ENCODE data around the gene MTRF1L. TPM values are rescaled to one million over a fixed set of nuclear protein-coding genes. Genes with fewer than 3 reads are reported as not detected.

The MTRF1L gene
- polyA plus RNA-seq, 1 of the 3 experiments (the other 2 are of a cell fraction) = 7.7 TPM

DNA sequence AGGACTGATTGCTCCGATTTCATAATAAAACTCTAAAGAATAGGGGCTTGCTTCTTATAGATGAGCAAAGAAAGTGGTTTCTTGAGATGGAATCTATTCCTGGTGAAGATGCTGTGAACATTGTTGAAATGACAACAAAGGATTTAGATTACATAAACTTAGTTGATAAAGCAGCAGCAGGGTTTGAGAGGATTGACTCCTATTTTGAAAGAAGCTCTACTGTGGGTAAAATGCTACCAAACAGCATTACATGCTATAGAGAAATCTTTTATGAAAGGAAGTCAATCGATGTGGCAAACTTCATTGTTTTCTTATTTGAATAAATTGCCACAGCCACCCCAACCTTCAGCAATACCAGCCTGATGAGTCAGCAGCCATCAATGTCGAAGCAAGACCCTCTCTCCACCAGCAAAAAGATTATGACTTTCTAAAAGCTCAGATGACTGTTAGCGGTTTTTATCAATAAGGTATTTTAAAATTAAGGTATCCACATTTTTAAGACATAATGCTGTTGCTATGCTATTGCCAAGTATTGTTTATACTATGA, 12.7 kb upstream of the MTRF1L start (continued):
- TF ChIP-seq, protein P1, sequence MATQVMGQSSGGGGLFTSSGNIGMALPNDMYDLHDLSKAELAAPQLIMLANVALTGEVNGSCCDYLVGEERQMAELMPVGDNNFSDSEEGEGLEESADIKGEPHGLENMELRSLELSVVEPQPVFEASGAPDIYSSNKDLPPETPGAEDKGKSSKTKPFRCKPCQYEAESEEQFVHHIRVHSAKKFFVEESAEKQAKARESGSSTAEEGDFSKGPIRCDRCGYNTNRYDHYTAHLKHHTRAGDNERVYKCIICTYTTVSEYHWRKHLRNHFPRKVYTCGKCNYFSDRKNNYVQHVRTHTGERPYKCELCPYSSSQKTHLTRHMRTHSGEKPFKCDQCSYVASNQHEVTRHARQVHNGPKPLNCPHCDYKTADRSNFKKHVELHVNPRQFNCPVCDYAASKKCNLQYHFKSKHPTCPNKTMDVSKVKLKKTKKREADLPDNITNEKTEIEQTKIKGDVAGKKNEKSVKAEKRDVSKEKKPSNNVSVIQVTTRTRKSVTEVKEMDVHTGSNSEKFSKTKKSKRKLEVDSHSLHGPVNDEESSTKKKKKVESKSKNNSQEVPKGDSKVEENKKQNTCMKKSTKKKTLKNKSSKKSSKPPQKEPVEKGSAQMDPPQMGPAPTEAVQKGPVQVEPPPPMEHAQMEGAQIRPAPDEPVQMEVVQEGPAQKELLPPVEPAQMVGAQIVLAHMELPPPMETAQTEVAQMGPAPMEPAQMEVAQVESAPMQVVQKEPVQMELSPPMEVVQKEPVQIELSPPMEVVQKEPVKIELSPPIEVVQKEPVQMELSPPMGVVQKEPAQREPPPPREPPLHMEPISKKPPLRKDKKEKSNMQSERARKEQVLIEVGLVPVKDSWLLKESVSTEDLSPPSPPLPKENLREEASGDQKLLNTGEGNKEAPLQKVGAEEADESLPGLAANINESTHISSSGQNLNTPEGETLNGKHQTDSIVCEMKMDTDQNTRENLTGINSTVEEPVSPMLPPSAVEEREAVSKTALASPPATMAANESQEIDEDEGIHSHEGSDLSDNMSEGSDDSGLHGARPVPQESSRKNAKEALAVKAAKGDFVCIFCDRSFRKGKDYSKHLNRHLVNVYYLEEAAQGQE (IDR thresholded peaks at IDR 0.05; ENCODE audit: low read depth, low read length) = no peak
- TF ChIP-seq FOXJ3 (CRISPR knock-in tag; IDR thresholded peaks at IDR 0.05) = no peak
- no peak for TF ChIP-seq RAD21 (IDR thresholded peaks at IDR 0.05; ENCODE audit: low read length)
- TF ChIP-seq NRF1 (IDR thresholded peaks at IDR 0.05; ENCODE audit: low read depth, low read length) = no peak
- TF ChIP-seq, protein P2, sequence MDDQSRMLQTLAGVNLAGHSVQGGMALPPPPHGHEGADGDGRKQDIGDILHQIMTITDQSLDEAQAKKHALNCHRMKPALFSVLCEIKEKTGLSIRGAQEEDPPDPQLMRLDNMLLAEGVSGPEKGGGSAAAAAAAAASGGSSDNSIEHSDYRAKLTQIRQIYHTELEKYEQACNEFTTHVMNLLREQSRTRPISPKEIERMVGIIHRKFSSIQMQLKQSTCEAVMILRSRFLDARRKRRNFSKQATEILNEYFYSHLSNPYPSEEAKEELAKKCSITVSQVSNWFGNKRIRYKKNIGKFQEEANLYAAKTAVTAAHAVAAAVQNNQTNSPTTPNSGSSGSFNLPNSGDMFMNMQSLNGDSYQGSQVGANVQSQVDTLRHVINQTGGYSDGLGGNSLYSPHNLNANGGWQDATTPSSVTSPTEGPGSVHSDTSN (IDR thresholded peaks at IDR 0.05) = no peak

DNA sequence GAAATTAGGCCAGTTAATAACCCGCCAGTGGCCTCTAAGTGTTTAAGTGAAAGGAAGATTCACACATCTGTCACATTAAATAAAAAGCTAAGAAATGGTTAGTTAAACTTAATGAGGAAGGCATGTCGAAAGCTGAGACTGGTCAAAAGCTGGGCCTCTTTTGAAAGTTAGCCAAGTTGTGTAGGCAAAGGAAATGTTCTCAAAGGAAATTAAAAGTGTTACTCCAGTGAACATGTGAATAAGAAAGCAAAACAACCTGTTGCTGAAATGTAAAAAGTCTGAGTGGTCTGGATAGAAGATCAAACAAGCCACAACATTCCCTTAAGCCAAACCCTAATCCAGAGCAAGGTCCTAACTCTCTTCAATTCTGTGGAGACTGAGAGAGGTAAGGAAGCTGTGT, 10.9 kb upstream of the MTRF1L start:
- Histone ChIP-seq H2AFZ (ENCODE audit: low read depth) (no peak overlapping the region), H3K4me2 (no peak overlapping the region), H3F3A (replicated peaks; ENCODE audit: insufficient read depth) (no peaks in the 10 kb centered on the region), H3K9me2 (no peaks in the 10 kb centered on the region), H3K9me3 (no peaks in the 10 kb centered on the region), H3K9ac (no peak overlapping the region), H3K4me3 (ENCODE audit: low read depth in 2 of 2, low read length in 1 of 2) (no peak overlapping the region), H3K4me1 (ENCODE audit: control insufficient read depth in 1 of 2, insufficient read depth in 2 of 2, low read depth in 1 of 2, low read length in 1 of 2) (no peaks in the 10 kb centered on the region), H3K79me2 (ENCODE audit: insufficient read depth) (no peaks in the 10 kb centered on the region), H3K27me3 (ENCODE audit: insufficient read depth) (no peaks in the 10 kb centered on the region), H3K36me3 (replicated peaks in 1 of 2; ENCODE audit: control insufficient read depth in 1 of 2, insufficient read depth in 2 of 2, low read length in 1 of 2) (peaks cover 0 to 5% of the 10 kb centered on the region in 2 experiments), H4K20me1 (ENCODE audit: insufficient read depth) (no peaks in the 10 kb centered on the region), H3K27ac (ENCODE audit: low read depth in 2 of 2, low read length in 1 of 2) (no peak overlapping the region)
- no peak for DNase-seq
- WGBS (ENCODE audit: low lambda C conversion rate) = 93% methylated on average over 2 of the region's 2 CpGs
- CTCF ChIA-PET = interaction anchor here (2.3 kb wide), 1 partner anchor 10 kb away, joined by 7 read pairs; no protein-coding TSS in a partner anchor
- TF ChIP-seq, protein P1 (IDR thresholded peaks at IDR 0.05; ENCODE audit: low read depth, low read length) = no peak
- TF ChIP-seq TCF12 (IDR thresholded peaks at IDR 0.05) = no peak
- TF ChIP-seq CHD2 (IDR thresholded peaks at IDR 0.05; ENCODE audit: low read length, partially characterized antibody) = no peak
- TF ChIP-seq RXRA (IDR thresholded peaks at IDR 0.05; ENCODE audit: borderline replicate concordance, low read depth) = no peak
- TF ChIP-seq NFIC (IDR thresholded peaks at IDR 0.05; ENCODE audit: borderline replicate concordance) = no peak
- TF ChIP-seq YY1 (IDR thresholded peaks at IDR 0.05; ENCODE audit: low read depth) = no peak
- no peak for TF ChIP-seq FOXJ3 (CRISPR knock-in tag; IDR thresholded peaks at IDR 0.05)
- POLR2A ChIA-PET = no interaction called here

All from SK-N-SH (cell line).